H9 (cell line): ENCODE data around the gene GLB1L2. TPM values are rescaled to one million over a fixed set of nuclear protein-coding genes. Genes with fewer than 3 reads are reported as not detected.

Experiments
- DNase-seq: peaks from one replicate; pipeline ENCODE4 v3.0.0-alpha.2; 2017
- H2AFZ ChIP-seq: one replicate; pipeline ENCODE4 v1.6.1; 2013; ENCODE audit warnings: mild to moderate bottlenecking, low read length, control low read depth, moderate library complexity
- H2AK5ac ChIP-seq: 2 replicates; pipeline ENCODE4 v1.6.1; 2013; ENCODE audit warnings: low read length, control low read depth, mixed read lengths; ENCODE audit not compliant: insufficient read length
- H2BK120ac ChIP-seq: one replicate; pipeline ENCODE4 v1.6.1; 2013; ENCODE audit warnings: low read depth, mild to moderate bottlenecking, low read length, control low read depth, inconsistent platforms; ENCODE audit not compliant: poor library complexity, severe bottlenecking
- H2BK12ac ChIP-seq: 2 replicates; pipeline ENCODE4 v1.6.1; 2013; ENCODE audit warnings: low read length, control low read depth, mixed read lengths, low read depth; ENCODE audit not compliant: insufficient read length
- H2BK15ac ChIP-seq: 2 replicates; pipeline ENCODE4 v1.6.1; 2013; ENCODE audit warnings: low read depth, low read length, control low read depth
- H2BK20ac ChIP-seq: one replicate; pipeline ENCODE4 v1.6.1; 2013; ENCODE audit warnings: low read depth, mild to moderate bottlenecking, low read length, control low read depth, inconsistent platforms; ENCODE audit not compliant: poor library complexity, severe bottlenecking
- H2BK5ac ChIP-seq: 2 replicates; pipeline ENCODE4 v1.6.1; 2013; ENCODE audit warnings: low read length, control low read depth, mixed read lengths; ENCODE audit not compliant: insufficient read length
- H3K14ac ChIP-seq: 2 replicates; pipeline ENCODE4 v1.6.1; 2013; ENCODE audit warnings: low read length, control low read depth; ENCODE audit not compliant: insufficient read depth
- H3K18ac ChIP-seq: 2 replicates; pipeline ENCODE4 v1.6.1; 2013; ENCODE audit warnings: low read depth, mild to moderate bottlenecking, mixed read lengths, low read length, control low read depth; ENCODE audit not compliant: insufficient read length
- H3K23ac ChIP-seq: 2 replicates; pipeline ENCODE4 v1.6.1; 2013; ENCODE audit warnings: low read length, control low read depth, mixed read lengths, low read depth; ENCODE audit not compliant: insufficient read length
- H3K23me2 ChIP-seq: 2 replicates; pipeline ENCODE4 v1.6.1; 2013; ENCODE audit warnings: low read depth, mild to moderate bottlenecking, mixed read lengths, low read length, control low read depth; ENCODE audit not compliant: insufficient read length, poor library complexity, severe bottlenecking
- H3K27ac ChIP-seq: 2 replicates; pipeline ENCODE4 v1.5.1; 2013; ENCODE audit warnings: low read length, control low read depth, mixed read lengths, low read depth; ENCODE audit not compliant: insufficient read length
- H3K27me3 ChIP-seq: 2 replicates; pipeline ENCODE4 v1.6.1; 2013; ENCODE audit warnings: low read length, control low read depth, inconsistent platforms; ENCODE audit not compliant: insufficient read depth
- H3K4ac ChIP-seq: 2 replicates; pipeline ENCODE4 v1.6.1; 2013; ENCODE audit warnings: low read depth, mild to moderate bottlenecking, control low read depth, inconsistent platforms, low read length, moderate library complexity
- H3K4me1 ChIP-seq: 2 replicates; pipeline ENCODE4 v1.6.1; 2013; ENCODE audit warnings: low read length, control low read depth, inconsistent platforms; ENCODE audit not compliant: insufficient read depth
- H3K4me2 ChIP-seq: 2 replicates; pipeline ENCODE4 v1.6.1; 2013; ENCODE audit warnings: low read length, control low read depth, mixed read lengths; ENCODE audit not compliant: insufficient read length, insufficient read depth
- H3K56ac ChIP-seq: 2 replicates; pipeline ENCODE4 v1.6.1; 2013; ENCODE audit warnings: low read depth, mild to moderate bottlenecking, mixed read lengths, low read length, control low read depth; ENCODE audit not compliant: insufficient read length
- H3K79me1 ChIP-seq: 2 replicates; pipeline ENCODE4 v1.6.1; 2013; ENCODE audit warnings: low read depth, mild to moderate bottlenecking, moderate library complexity, low read length, control low read depth, inconsistent platforms; ENCODE audit not compliant: insufficient read depth, poor library complexity, severe bottlenecking
- H3K79me2 ChIP-seq: 2 replicates; pipeline ENCODE4 v1.6.1; 2013; ENCODE audit warnings: low read length, control low read depth, inconsistent platforms; ENCODE audit not compliant: insufficient read depth
- H3K9ac ChIP-seq: 2 replicates; pipeline ENCODE4 v1.6.1; 2013; ENCODE audit warnings: low read length, control low read depth, mixed read lengths; ENCODE audit not compliant: insufficient read length; ENCODE audit errors: extremely low read depth
- H3K9me3 ChIP-seq: one replicate; pipeline ENCODE4 v1.6.1; 2013; ENCODE audit warnings: low read depth, low read length, inconsistent platforms; ENCODE audit not compliant: control insufficient read depth
- H3T11ph ChIP-seq: one replicate; pipeline ENCODE4 v1.6.1; 2013; ENCODE audit warnings: mild to moderate bottlenecking, low read length, control low read depth, inconsistent platforms
- H4K20me1 ChIP-seq: one replicate; pipeline ENCODE4 v1.6.1; 2013; ENCODE audit not compliant: control insufficient read depth, insufficient read length, insufficient read depth
- H4K5ac ChIP-seq: 2 replicates; pipeline ENCODE4 v1.6.1; 2013; ENCODE audit warnings: low read depth, mild to moderate bottlenecking, mixed read lengths, low read length, control low read depth; ENCODE audit not compliant: insufficient read length
- H4K8ac ChIP-seq: replicated peaks from 2 replicates; pipeline ENCODE4 v1.6.1; 2013; ENCODE audit warnings: low read length, control low read depth, mixed read lengths, low read depth; ENCODE audit not compliant: insufficient read length
- H4K91ac ChIP-seq: 2 replicates; pipeline ENCODE4 v1.6.1; 2013; ENCODE audit warnings: low read depth, mild to moderate bottlenecking, moderate library complexity, mixed read lengths, low read length, control low read depth; ENCODE audit not compliant: insufficient read length
- H3K27ac Mint-ChIP-seq, 3 experiments: 2 replicates in 2 of 3; 3 replicates in 1 of 3; pipeline ENCODE4 v1.8.0; 2020 to 2021; ENCODE audit warnings: mixed read lengths in 3 of 3, mild to moderate bottlenecking in 1 of 3, moderate library complexity in 1 of 3
- H3K27me3 Mint-ChIP-seq: 2 replicates; pipeline ENCODE4 v1.8.0; 2021; ENCODE audit warnings: low read depth, mild to moderate bottlenecking, moderate library complexity, mixed read lengths
- H3K36me3 Mint-ChIP-seq, 3 experiments: 2 replicates in 2 of 3; 3 replicates in 1 of 3; pipeline ENCODE4 v1.8.0; 2020 to 2021; ENCODE audit warnings: low read depth in 3 of 3, mixed read lengths in 3 of 3; ENCODE audit not compliant: insufficient read depth in 1 of 3
- H3K4me1 Mint-ChIP-seq, 2 experiments: 2 replicates each; pipeline ENCODE4 v1.8.0; 2020; ENCODE audit warnings: mixed read lengths in 2 of 2
- H3K4me3 Mint-ChIP-seq, 2 experiments: 2 replicates in 1 of 2; 3 replicates in 1 of 2; pipeline ENCODE4 v1.8.0; 2020 to 2021; ENCODE audit warnings: mild to moderate bottlenecking in 2 of 2, mixed read lengths in 2 of 2, moderate library complexity in 1 of 2
- H3K9me3 Mint-ChIP-seq, 2 experiments: 2 replicates in 1 of 2; 3 replicates in 1 of 2; pipeline ENCODE4 v1.8.0; 2020; ENCODE audit warnings: mild to moderate bottlenecking in 2 of 2, mixed read lengths in 2 of 2, moderate library complexity in 1 of 2
- WGBS: extraction: QIAGEN DNeasy Blood & Tissue Kit; methylation state at CpG from one replicate; pipeline ENCODE4 v1.1.7; 2013; ENCODE audit warnings: missing lambda C conversion rate, low lambda C conversion rate, mixed read lengths; ENCODE audit not compliant: insufficient read length; ENCODE audit errors: extremely low coverage; 5-methylcytosine and 5-hydroxymethylcytosine counted together
- total RNA-seq: library from RNA; stranded (reverse); gene quantifications from 2 replicates; pipeline ENCODE4 v1.2.1, GENCODE V29; 2021
- TF ChIP-seq, protein P1 (sequence below): fragments of 200-600 bp; sonication (generic); conservative IDR thresholded peaks from 3 replicates; pipeline ENCODE4 v1.8.0; 2021; ENCODE audit warnings: antibody characterized with exemption, mild to moderate bottlenecking

GLB1L2 gene
- total RNA-seq, 1 experiment from 2014 or later: 2.4 TPM

DNA sequence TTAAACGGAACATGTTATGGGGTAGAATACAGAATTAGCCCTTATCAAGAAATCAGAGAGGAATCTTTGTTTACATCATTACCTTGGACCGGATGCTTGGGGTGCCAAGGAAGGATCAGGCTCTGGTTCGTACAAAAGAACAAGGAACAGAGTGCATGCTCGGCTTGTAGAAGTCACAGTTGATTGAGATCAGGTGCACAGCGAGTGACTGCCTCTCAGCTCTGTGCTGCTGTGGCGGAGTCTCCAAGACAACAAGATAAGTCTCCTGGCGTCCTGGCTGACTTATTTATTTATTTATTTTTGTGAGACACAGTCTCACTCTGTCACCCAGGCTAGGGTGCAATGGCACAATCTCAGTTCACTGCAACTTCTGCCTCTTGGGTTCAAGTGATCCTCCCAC lies 31.8 kb downstream of the GLB1L2 start:
- H3K9ac ChIP-seq: no peak overlapping the region
- no peak overlapping the region for H3K4me2 ChIP-seq
- H2BK15ac ChIP-seq: no peak overlapping the region
- no peak overlapping the region for H2BK20ac ChIP-seq
- no peaks in the 10 kb centered on the region for H3K23me2 ChIP-seq
- no peak overlapping the region for H3K18ac ChIP-seq
- no peaks in the 10 kb centered on the region for H3K4me1 ChIP-seq
- no peaks in the 10 kb centered on the region for H3K36me3 Mint-ChIP-seq
- H2BK120ac ChIP-seq: no peak overlapping the region
- no peak overlapping the region for H2BK12ac ChIP-seq
- H4K8ac ChIP-seq: no peak overlapping the region
- H3K27me3 ChIP-seq: peaks cover 3% of the 10 kb centered on the region; the same call in 1 of the 2 replicates
- TF ChIP-seq, protein P1, sequence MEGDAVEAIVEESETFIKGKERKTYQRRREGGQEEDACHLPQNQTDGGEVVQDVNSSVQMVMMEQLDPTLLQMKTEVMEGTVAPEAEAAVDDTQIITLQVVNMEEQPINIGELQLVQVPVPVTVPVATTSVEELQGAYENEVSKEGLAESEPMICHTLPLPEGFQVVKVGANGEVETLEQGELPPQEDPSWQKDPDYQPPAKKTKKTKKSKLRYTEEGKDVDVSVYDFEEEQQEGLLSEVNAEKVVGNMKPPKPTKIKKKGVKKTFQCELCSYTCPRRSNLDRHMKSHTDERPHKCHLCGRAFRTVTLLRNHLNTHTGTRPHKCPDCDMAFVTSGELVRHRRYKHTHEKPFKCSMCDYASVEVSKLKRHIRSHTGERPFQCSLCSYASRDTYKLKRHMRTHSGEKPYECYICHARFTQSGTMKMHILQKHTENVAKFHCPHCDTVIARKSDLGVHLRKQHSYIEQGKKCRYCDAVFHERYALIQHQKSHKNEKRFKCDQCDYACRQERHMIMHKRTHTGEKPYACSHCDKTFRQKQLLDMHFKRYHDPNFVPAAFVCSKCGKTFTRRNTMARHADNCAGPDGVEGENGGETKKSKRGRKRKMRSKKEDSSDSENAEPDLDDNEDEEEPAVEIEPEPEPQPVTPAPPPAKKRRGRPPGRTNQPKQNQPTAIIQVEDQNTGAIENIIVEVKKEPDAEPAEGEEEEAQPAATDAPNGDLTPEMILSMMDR: no peak
- DNase-seq: no peak
- H4K5ac ChIP-seq: no peak overlapping the region
- H3K9me3 Mint-ChIP-seq: no peaks in the 10 kb centered on the region
- no peak overlapping the region for H3K56ac ChIP-seq
- WGBS: no CpG with 5 or more reads among the region's 7 CpGs
- no peaks in the 10 kb centered on the region for H3K79me2 ChIP-seq
- H3T11ph ChIP-seq: no peak overlapping the region
- no peak overlapping the region for H3K4me3 Mint-ChIP-seq
- no peak overlapping the region for H3K14ac ChIP-seq
- peaks cover 7 to 8% of the 10 kb centered on the region in 2 experiments for H3K4me1 Mint-ChIP-seq
- H3K9me3 ChIP-seq: no peaks in the 10 kb centered on the region
- H2AK5ac ChIP-seq: no peak overlapping the region
- H3K27me3 Mint-ChIP-seq: peaks cover 29% of the 10 kb centered on the region
- H2AFZ ChIP-seq: no peak overlapping the region
- H3K27ac Mint-ChIP-seq: no peak overlapping the region
- H4K91ac ChIP-seq: no peak overlapping the region
- no peak overlapping the region for H2BK5ac ChIP-seq
- H4K20me1 ChIP-seq: no peaks in the 10 kb centered on the region
- no peaks in the 10 kb centered on the region for H3K79me1 ChIP-seq
- H3K27ac ChIP-seq: no peak overlapping the region
- H3K23ac ChIP-seq: no peak overlapping the region
- H3K4ac ChIP-seq: no peak overlapping the region
